Bone marrow (tissue), 2 donors: ENCODE results near the gene SLC9C2.
"Not testable (repeated sequence)": the region's sequence is repeated elsewhere in the genome, so short reads cannot be mapped to it uniquely, and the experiment has no call there.

ENCODE experiments used
- DNase-seq, 2 donors: peaks; one replicate each; lab custom pipeline; 2025; lab: John Stamatoyannopoulos, UW

SLC9C2 gene

DNA sequence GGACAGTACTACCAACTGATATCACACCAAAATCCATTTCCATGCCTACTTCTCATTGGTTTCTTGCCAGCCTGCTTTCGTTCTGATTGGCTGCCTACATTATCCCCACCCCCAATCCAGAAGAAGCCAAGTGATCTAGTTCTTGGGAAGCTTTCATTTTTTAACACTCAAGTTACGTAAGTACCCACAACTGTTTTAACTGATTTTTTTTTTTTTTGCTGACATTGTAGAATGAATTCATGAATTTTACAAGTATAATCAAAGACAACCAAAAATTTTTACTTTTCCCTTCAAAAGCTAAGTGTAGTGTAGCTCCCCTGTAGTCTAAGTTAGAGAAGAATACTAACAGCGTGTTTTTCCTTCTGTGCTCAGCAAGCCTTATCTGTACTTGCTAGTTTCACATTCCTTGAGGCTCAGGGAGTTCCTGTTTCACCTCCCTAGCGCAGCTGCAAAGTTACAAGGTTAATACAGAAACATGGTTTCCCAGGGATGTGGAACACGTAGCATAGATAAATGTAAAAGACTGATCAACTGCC, at the start of gene SLC9C2:
TSS of gene SLC9C2 (minus strand) at position 17 of the 536 bp plus-strand sequence. CDS start 1,296 bp downstream, outside the sequence.
- DNase-seq: peak in 1 of 2 donors; percentile 59

DNA sequence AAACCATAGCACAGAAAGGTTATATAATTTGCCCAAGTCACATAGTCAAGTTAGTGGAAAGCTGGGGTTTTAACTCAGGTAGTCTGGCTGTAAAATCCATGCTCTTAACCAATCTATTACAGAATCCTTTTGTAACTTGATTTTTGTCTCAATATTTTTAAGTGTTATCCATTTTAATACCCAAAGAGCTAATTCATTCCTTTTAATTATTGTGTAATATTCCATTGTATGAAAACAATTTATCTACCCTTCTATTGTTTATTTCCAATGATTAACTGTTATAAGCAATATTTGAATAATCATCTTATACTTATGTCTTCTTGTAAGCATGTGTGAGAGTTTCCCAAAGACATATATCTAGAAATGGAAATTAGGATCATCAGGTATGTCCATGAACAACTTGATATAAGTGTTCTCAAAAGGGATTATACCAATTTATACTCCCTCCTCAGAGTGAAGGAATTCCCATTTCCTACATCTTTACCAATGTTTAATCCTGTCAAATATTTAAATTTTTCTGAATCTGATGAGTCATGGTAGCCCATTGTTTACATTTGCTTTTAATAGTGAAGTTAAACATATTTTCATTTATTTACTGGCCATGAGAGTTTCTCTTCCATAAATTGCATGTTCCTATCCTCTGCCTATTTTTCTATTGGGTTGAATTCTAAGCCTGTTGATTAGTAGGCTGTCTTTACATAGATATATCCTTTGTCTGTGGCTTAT, 46.2 kb upstream of the SLC9C2 start:
- DNase-seq: no peak

- DNase-seq: no peak
Observed at GRCh38 chr1:173646656-173647055, 43.8 kb upstream of the SLC9C2 start.

- not testable (repeated sequence) for DNase-seq
Observed at GRCh38 chr1:173642450-173643139, 39.7 kb upstream of the SLC9C2 start.

DNA sequence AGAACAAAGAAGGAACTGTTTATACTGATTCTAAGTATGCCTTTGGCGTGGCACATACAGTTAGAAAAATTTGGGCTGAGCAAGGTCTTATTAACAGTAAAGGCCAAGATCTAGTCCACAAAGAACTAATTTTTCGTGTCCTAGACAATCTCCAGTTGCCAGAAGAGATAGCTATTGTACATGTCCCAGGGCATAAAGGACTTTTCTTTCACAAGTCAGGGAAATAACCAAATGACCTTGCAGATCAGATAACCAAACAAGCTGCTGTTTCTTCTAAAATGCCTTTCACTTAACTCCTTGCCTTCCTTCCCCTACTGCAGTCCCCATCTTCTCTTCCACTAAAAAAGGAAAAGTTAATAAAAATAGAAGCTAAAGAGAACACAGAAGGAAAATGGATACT, 36.2 kb upstream of the SLC9C2 start:
- no peak for DNase-seq

GRCh38 chr1:173638043-173639021, 35.5 kb upstream of the SLC9C2 start:
- no peak for DNase-seq

DNA sequence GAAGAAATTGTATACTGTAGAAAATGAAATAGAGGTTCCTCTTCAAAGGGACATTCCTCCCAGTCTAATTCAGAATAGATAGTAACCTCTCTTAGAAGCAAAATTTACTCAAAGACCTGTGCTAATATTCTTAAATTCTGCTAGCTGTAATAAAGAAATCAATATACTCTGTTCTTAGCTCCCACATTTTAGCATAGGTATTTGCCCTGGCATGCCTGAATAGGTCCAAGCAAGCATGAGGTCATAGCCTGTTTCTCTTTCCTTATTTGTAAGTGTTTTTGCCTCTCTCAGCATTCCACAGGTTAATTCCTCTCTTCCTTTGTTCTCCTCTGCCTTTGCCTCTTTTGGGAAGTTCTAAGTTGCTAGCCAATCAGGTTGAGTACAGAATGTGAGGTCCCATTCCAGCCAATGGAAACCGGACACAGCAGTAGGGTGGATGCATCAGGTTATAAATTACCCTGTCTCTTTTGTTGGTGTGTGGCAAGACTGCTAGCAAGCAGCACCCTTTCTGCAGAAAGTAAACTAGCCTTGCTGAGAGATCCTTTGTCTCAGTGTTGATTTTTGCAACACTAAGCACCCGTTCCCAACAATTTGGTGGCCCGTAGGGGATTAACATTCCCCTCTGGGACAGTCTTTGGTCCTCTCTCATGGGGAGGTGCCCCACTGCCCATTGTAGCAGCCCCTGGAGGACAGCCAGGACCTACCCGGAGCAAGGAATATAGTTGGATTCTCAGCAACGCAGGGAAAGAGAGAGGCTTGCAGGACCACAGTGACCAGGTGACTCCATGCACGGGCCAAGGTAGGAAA, 34.6 kb upstream of the SLC9C2 start:
- not testable (repeated sequence) for DNase-seq

GRCh38 chr1:173635116-173635515, 32.2 kb upstream of the SLC9C2 start, which contains the start of gene TEX50:
TSS of gene TEX50 (plus strand) at chr1:173635338. CDS start at chr1:173635522, 184 bp downstream.
- DNase-seq: no peak

DNA sequence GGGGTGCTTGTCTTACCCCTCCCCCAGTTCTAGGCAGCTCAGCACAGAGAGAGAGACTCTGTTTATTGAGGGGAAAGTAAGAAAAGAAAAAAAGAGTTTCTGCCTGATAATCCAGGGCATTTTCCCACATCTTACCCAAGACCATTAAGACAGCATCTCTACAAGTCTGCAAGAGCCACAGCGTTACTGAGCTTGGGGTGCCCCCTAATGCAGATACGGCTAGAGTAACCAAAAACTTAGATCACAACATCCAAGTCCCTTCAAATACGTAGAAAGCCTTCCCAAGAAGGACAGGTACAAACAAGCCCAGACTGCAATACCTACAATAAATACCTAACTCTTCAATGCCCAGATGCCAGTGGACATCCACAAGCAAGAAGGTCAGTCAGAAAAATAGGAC, 26.0 kb upstream of the SLC9C2 start:
- DNase-seq: no peak

- DNase-seq: no peak
Observed at GRCh38 chr1:173627269-173627668, 24.4 kb upstream of the SLC9C2 start.

GRCh38 chr1:173616859-173617258, 14.0 kb upstream of the SLC9C2 start:
- DNase-seq: no peak

- not testable (repeated sequence) for DNase-seq
Observed at GRCh38 chr1:173613086-173613485, 10.2 kb upstream of the SLC9C2 start.

DNA sequence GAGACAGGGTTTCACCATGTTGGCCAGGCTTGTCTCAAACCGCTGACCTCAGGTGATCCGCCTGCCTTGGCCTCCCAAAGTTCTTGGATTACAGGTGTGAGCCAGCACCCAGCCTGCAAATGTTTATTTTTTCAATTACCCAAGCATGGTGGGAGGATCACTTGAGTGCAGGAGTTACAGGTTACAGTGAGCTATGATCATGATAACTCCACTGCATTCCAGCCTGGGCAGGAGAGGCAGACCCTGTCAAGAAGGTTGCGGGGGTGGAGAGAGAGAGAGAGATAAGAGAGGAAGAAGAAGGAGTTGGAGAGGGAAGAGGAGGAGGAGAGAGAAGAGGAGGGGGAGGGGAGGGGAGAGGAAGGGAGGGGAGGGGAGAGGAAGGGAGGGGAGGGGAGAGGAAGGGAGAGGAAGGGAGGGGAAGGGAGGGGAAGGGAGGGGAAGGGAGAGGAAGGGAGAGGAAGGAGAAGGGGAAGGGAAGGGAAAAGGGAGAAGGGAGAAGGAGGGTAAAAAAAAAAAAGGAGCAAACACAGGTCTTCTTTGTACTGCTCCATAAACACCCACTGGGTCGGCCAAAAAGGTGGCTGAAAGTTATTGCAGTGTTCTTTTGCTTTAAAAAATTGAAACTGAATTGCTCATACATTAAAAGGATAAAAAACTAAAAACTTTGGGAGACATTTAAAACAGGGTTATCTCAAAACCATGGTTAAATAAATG, 5.8 kb upstream of the SLC9C2 start:
- no peak for DNase-seq

- no peak for DNase-seq
Observed at GRCh38 chr1:173601588-173601987, 1.3 kb downstream of the SLC9C2 start.

GRCh38 chr1:173596097-173596825, 6.6 kb downstream of the SLC9C2 start:
- DNase-seq: no peak

- not testable (repeated sequence) for DNase-seq
Observed at GRCh38 chr1:173591138-173591537, 11.7 kb downstream of the SLC9C2 start.

- no peak for DNase-seq
Observed at GRCh38 chr1:173590557-173590956, 12.3 kb downstream of the SLC9C2 start.

DNA sequence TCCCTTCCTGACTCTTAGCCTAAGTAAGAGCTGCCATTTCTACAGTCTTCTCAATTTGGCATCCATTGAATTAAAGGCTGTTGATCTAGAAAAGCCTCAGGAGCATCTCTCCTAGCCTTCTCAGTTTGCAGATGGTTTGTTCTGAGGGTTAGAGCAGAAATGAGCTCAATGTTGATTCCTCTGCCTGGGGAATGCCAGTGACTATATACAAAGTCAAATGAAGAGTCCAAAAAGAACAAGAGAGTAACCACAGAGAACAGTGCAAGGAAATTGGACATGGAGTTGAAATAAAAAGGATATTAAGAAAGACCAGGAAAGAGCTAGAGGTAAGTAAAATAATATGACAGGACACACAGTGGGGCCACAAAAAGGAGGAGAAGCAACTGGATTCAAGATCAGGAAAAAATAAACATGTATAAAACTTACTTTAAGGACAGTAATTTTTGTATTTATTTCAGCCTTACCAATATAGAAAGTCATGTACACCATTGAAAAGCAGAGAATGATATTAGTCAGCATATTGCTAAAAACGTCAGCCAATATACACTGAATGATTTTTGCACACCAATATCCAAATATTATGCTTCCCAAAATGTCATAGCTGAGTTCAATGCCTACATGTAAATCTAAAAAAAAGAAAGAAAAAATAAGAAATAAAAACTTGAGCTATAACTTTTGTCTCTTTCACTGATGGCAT, 21.3 kb downstream of the SLC9C2 start:
- DNase-seq: no peak

DNA sequence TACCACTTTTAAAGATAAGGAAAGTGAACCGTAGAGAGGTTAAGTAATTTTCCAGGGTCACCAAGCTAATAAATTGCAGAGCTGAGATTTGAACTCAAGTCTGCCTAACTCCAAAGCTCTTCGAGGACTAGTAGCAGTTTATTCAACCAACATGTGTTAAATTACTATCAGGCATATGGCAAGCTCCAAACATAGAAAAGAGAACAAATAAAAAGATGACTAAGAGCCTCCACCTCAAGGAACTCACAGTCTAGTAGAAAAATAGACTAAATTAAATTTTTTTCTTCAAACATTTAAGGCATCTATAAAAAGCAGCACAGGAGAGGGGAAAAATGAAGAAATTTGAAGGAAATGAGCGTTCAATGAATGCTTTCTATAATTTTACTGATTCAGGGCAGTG, 22.2 kb downstream of the SLC9C2 start:
- no peak for DNase-seq
